Measurements from ENCODE around the gene SMTNL1. TPM values are rescaled to one million over a fixed set of nuclear protein-coding genes. Genes with fewer than 3 reads are reported as not detected.

The SMTNL1 gene
- total RNA-seq, 1 experiment from 2014 or later, result not detected

GRCh38 chr11:57588046-57588710 lies 50.8 kb downstream of the SMTNL1 start:
- Histone ChIP-seq H3K9ac (ENCODE audit: extremely low read depth, insufficient read length, low read length) (no peak overlapping the region), H3K79me2 (ENCODE audit: insufficient read depth, low read length) (no peaks in the 10 kb centered on the region)

More at GRCh38 chr11:57588046-57588710, 50.8 kb downstream of the SMTNL1 start:
- Mint-ChIP-seq H3K27ac (no peak overlapping the region), H3K4me1 (peaks cover 5 to 20% of the 10 kb centered on the region in 2 experiments), H3K4me3 (no peak overlapping the region), H3K9me3 (peaks cover 2 to 5% of the 10 kb centered on the region in 2 experiments; a peak in 3 of 5 replicates), H3K27me3 (ENCODE audit: low read depth) (peaks cover 15% of the 10 kb centered on the region; the same call in 1 of the 2 replicates), H3K36me3 (ENCODE audit: insufficient read depth in 1 of 3, low read depth in 3 of 3) (no peaks in the 10 kb centered on the region)
- H3K4me1 ChIP-seq (ENCODE audit: insufficient read depth, low read length), result no peaks in the 10 kb centered on the region
- no peak overlapping the region for H2BK12ac ChIP-seq (ENCODE audit: insufficient read length, low read depth, low read length)
- no peak overlapping the region for H2BK5ac ChIP-seq (ENCODE audit: insufficient read length, low read length)
- H3K79me1 ChIP-seq (ENCODE audit: insufficient read depth, low read depth, low read length, poor library complexity, severe bottlenecking), result no peaks in the 10 kb centered on the region
- no peak for DNase-seq
- no peak overlapping the region for H3K18ac ChIP-seq (ENCODE audit: insufficient read length, low read depth, low read length)
- no peak for TF ChIP-seq CTCF (conservative IDR thresholded peaks at IDR 0.05)
- H4K20me1 ChIP-seq (ENCODE audit: control insufficient read depth, insufficient read depth, insufficient read length), result no peaks in the 10 kb centered on the region
- no peak overlapping the region for H4K8ac ChIP-seq (replicated peaks; ENCODE audit: insufficient read length, low read depth, low read length)
- no peak overlapping the region for H3K4me2 ChIP-seq (ENCODE audit: insufficient read depth, insufficient read length, low read length)
- H3K9me3 ChIP-seq (ENCODE audit: control insufficient read depth, low read depth, low read length), result no peaks in the 10 kb centered on the region
- no peak overlapping the region for H4K5ac ChIP-seq (ENCODE audit: insufficient read length, low read depth, low read length)
- H3T11ph ChIP-seq (ENCODE audit: low read length), result no peak overlapping the region
- H3K4ac ChIP-seq (ENCODE audit: low read depth, low read length), result no peak overlapping the region
- no peak overlapping the region for H2BK15ac ChIP-seq (ENCODE audit: low read depth, low read length)
- no peak overlapping the region for H2AFZ ChIP-seq (ENCODE audit: low read length)
- no peaks in the 10 kb centered on the region for H3K23me2 ChIP-seq (ENCODE audit: insufficient read length, low read depth, low read length, poor library complexity, severe bottlenecking)
- no peak overlapping the region for H2BK20ac ChIP-seq (ENCODE audit: low read depth, low read length, poor library complexity, severe bottlenecking)
- no peak overlapping the region for H2AK5ac ChIP-seq (ENCODE audit: insufficient read length, low read length)
- no peaks in the 10 kb centered on the region for H3K27me3 ChIP-seq (ENCODE audit: insufficient read depth, low read length)
- H3K23ac ChIP-seq (ENCODE audit: insufficient read length, low read depth, low read length), result no peak overlapping the region
- H3K27ac ChIP-seq (ENCODE audit: insufficient read length, low read depth, low read length), result no peak overlapping the region
- H4K91ac ChIP-seq (ENCODE audit: insufficient read length, low read depth, low read length), result no peak overlapping the region
- H3K56ac ChIP-seq (ENCODE audit: insufficient read length, low read depth, low read length), result no peak overlapping the region
- WGBS (ENCODE audit: extremely low coverage, insufficient read length, low lambda C conversion rate), result no CpG with 5 or more reads among the region's 3 CpGs
- H2BK120ac ChIP-seq (ENCODE audit: low read depth, low read length, poor library complexity, severe bottlenecking), result no peak overlapping the region
- no peak overlapping the region for H3K14ac ChIP-seq (ENCODE audit: insufficient read depth, low read length)

All from H9 (cell line).